HG03159 (cell line): ENCODE measurements around the gene HCFC2.
A peak's percentile ranks its signal among the peaks of the same experiment; 100 is the strongest.
"Not testable (repeated sequence)": the region's sequence is repeated elsewhere in the genome, so short reads cannot be mapped to it uniquely, and the experiment has no call there.

Experiments used
- ATAC-seq: cut with Tn5 transposase; IDR thresholded peaks from one replicate; pipeline ENCODE4 v1.9.1; 2021; ENCODE audit warnings: mild to moderate bottlenecking, moderate library complexity; ENCODE audit not compliant: unreplicated experiment

Gene HCFC2

DNA sequence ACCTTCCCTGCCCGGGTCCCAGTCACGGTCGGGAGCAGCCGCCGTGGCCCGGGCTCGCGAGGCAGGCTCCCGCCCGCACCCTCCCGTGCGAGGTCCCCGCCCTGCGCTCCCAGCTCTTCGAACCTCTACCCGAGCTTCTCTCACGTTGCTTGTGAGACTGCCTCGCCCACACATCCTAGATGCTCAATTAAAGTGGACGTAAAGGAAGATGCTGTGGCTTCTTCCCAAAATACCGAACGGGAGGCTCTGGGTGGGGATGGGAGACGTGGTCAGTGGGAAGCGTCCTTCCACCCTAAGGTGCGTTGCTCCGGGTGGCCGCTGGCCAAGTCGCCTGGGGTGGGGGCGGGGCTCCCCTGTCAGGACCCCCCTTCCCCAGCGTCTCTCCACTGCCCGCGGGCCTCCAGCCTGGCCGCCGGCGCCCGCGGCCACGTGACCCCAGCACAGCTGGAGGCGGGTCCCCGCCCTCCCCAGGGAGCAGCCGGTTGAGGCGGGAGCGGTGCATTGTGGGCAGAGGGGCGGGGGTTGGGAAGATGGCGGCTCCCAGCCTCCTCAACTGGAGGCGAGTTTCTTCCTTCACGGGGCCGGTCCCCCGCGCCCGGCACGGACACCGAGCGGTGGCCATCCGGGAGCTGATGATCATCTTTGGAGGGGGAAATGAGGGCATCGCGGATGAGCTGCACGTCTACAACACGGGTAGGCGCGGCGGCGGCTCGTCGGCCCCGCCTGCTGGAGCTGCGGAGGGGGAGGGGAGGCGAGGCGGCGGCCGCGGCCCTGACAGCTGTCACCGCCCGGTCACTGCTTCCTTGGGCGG is at the start of gene HCFC2:
HCFC2 (plus strand) TSS at position 501 of the 811 bp plus-strand sequence; CDS start at position 531, 30 bp downstream.
- peak; percentile 89 for ATAC-seq

DNA sequence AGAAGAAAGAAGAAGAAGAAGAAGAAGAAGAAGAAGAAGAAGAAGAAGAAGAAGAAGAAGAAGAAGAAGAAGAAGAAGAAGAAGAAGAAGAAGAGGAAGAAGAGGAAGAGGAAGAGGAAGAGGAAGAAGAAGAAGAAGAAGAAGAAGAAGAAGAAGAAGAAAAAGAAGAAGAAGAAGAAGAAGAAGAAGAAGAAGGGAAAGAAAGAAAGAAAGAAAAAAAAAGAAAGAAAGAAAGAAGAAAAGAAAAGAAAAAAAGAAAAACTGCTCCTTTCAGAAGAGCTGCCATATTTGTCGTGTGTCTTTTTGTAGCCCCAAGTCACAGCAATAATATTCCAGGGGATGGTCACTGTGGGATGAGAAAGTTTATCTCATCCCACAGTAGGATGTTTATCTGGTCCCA is 42.5 kb upstream of the HCFC2 start:
- not testable (repeated sequence) for ATAC-seq

GRCh38 chr12:104022786-104023185 is 41.5 kb upstream of the HCFC2 start:
- ATAC-seq = no peak

- no peak for ATAC-seq
These were observed 40.6 kb upstream of the HCFC2 start for GRCh38 chr12:104023710-104024109.

DNA sequence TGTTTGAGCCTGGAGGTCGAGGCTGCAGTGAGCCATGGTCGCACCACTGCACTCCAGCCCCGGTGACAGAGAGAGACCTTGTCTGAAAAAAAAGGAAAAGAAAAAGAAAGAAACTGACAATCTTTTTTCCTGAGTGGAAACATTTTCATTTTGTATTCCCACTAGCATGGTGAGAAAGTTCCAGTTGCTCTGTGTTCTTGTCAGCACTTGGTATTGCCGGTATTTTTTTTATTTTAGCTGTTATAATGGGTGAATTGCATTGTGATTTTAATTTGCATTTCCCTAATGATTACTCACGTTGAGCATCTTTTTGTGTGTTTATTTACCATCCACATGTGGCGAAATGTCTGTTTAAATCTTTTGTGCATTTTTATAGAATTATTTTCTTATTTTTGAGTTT is 40.0 kb upstream of the HCFC2 start:
- no peak for ATAC-seq

DNA sequence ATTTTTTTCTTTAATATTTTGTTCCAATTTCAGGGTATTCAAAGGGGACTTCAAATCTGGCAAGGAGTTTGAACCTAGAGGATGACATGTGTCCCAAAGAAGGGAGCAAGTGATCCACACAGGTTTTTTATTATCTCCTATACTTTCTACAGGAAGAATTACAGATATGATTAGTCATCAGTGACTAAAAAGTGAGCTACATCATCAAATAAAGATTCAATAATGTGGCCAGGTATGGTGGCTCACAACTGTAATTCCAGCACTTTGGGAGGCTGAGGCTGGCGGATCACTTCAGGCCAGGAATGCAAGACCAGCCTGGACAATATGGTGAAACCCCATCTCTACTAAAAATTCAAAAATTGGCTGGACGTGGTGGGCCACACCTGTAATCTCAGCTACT is 38.6 kb upstream of the HCFC2 start:
- ATAC-seq = no peak

DNA sequence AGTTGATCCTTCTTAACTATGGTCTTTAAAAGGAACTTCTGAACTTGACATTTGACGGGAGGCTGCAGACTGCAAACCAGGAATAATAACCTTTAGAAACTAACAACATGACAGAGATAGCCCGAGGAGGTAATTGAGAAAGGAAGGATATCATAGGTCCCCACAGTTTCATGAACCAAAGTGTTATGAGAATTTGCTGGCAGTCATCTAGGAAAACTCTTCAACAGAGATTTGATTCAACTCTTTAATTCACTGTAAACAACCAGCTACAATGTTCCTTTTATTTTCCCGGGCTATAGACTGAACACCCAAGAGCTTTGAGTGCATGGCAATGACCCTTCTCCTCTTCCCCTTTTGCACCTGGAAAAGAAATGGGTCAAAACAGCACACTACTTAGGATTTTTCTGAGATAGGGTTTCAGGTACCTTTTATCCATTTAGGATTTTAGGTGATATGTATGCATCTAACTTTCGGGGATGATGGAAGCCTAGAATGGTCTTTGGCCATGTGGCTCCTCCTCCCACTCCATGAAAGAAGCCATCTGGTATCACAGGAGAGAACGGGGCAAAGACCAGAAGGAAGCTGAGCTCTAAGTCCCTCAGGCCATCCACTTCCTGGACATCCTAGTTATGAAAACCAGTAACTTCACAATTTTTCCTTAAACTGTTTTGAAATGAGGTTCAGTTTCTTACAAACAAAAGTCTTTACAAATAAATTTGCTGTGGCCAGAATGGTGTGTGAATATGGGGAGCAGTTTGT is 37.3 kb upstream of the HCFC2 start:
- no peak for ATAC-seq

- not testable (repeated sequence) for ATAC-seq
These were observed 33.7 kb upstream of the HCFC2 start for GRCh38 chr12:104030596-104030995.

DNA sequence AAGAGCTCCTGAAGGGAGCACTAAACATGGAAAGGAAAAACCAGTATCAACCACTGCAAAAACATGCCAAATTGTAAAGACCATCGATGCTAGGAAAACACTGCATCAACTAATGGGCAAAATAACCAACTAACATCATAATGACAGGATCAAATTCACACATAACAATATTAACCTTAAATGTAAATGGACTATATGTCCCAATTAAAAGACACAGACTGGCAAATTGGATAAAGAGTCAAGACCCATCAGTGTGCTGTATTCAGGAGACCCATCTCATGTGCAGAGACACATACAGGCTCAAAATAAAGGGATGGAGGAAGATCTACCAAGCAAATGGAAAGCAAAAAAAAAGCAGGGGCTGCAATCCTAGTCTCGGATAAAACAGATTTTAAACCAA is 28.2 kb upstream of the HCFC2 start:
- not testable (repeated sequence) for ATAC-seq

DNA sequence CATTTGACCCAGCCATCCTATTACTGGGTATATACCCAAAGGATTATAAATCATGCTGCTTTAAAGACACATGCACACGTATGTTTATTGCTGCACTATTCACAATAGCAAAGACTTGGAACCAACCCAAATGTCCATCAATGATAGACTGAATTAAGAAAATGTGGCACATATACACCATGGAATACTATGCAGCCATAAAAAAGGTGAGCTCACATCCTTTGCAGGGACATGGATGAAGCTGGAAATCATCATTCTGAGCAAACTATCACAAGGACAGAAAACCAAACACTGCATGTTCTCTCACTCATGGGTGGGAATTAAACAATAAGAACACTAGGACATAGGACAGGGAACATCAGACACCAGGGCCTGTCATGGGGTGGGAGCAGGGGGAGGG is 24.6 kb upstream of the HCFC2 start:
- ATAC-seq = not testable (repeated sequence)

- no peak for ATAC-seq
These were observed 21.8 kb upstream of the HCFC2 start for GRCh38 chr12:104042580-104042979.

DNA sequence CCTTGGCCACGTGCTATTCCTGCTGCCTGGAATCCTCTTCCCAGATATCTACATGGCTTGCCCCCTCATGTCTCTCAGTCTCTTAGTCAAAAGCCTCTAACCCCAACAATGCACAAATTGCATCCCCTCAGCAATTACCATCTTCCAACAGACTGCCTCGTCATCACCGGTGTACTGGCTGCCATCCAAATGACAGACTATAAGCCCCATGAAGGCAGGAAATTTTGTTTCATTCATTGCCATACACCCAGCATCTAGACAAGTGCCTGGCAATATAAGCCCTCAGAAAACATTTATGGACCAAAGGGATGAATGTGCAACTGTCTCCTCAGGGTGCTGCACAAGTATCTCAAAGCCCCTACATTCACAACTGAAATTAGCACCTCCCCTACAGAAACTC is 20.2 kb upstream of the HCFC2 start:
- ATAC-seq = no peak

DNA sequence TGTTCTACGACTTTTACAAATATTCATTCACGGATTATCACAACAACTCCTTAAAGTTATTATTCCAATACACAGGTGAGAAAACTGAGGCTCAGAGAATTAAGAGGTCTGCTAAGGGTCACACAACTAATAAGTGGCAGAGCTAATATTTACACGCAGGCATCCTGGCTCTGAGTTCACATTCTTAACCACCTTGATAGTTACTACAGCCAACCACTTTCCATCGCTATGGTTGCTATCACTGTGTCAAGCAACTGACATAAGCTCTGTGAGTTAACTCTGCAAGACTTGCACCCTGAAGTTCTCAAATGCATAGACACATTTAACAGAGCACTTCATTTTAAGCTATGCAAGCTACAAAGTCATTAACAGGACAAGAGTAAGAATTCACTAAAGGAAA is 18.0 kb upstream of the HCFC2 start:
- no peak for ATAC-seq

DNA sequence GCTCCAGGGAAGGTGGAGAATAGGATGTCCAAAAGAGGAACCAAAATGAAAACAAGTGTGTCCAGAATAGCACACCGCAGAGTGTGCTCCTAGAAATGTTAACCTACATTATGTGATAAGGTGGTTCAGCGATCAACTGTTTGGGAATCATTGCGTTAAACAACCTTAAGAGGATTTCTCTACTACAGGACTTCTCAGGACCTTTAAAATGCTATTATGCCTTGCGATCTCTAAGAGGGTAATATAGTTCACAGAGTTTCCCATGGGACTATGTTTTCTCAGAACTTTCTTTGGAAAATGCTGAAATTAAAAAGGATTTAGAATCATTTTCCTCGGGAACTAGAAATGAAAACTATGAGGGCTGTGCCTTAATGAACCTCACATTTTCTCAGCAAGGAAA is 16.2 kb upstream of the HCFC2 start:
- ATAC-seq = no peak

DNA sequence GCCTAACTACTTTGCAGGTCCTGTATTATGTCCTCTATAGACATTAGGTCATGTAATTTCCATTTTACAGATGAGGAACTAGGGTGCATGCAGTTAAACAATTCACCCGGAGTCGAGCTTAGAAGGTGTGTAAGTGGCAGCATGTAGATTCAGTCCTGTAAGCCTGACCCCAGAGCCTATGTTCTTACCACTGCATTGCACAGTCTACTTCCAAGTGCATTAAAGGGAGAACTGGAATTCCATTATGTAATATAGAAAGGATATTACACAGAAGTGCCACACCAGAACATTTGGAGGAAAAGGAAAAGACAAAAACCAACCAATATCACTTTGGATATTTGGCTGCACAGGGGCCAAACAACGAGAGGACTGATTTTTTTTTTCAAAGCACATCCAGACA is 15.5 kb upstream of the HCFC2 start:
- no peak for ATAC-seq

DNA sequence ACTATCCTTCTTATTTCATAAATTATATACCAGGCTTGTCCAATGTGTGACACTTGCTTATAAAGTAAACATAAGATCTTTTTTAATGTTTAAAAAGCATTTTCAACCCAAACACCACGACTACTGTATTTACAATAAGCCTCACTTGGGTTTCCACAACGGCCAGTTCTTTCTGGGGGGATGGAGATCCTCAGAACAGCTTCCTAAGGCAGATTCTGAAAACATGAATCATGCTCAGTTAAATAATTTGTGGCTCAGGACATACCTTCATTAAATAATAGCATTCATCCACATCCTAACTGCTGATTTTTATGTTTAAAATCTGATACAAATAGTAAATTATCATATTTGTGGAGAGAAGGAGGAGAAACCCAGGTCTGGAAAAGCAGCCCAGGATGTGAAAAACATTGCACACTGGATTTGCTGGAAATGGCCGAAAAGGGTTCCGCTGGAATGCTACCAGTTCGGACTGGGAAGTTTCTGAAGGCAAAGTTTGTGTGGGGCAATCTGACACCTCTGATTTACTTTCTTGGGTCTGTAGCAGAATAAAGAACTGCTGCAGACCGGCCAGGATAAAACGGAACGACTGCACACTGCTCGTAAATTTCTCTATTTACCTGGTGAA is 14.9 kb upstream of the HCFC2 start:
- no peak for ATAC-seq

DNA sequence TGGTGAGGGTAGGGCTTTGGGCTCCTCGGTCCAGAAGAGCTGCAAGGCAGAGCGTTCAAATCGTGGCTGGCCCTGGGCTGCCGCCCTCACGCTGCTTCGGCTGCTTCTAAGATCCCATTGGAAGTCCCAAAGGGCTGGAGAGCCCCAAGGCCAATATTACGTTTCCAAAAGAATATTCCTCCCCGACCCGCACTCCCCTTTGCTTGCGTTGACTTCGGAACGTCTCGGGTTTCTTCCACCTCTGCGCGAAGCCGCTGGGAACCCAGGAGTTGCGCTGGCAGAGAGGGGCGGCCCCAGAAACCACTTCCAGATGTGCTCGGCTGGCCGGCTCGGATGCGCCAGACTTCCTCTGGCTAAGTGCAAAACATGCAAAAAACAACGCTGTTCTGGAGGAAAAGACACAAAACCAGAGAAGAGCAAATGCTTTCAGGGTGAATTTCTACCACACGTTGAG is 14.4 kb upstream of the HCFC2 start, which contains the start of gene GLT8D2:
GLT8D2 (minus strand) TSS at position 285 of the 454 bp plus-strand sequence. CDS start 30,539 bp downstream, outside the sequence.
- no peak for ATAC-seq

- ATAC-seq = no peak
These were observed 13.9 kb upstream of the HCFC2 start for GRCh38 chr12:104050436-104050835.

GRCh38 chr12:104054681-104055346 is 9.5 kb upstream of the HCFC2 start:
- ATAC-seq = no peak

DNA sequence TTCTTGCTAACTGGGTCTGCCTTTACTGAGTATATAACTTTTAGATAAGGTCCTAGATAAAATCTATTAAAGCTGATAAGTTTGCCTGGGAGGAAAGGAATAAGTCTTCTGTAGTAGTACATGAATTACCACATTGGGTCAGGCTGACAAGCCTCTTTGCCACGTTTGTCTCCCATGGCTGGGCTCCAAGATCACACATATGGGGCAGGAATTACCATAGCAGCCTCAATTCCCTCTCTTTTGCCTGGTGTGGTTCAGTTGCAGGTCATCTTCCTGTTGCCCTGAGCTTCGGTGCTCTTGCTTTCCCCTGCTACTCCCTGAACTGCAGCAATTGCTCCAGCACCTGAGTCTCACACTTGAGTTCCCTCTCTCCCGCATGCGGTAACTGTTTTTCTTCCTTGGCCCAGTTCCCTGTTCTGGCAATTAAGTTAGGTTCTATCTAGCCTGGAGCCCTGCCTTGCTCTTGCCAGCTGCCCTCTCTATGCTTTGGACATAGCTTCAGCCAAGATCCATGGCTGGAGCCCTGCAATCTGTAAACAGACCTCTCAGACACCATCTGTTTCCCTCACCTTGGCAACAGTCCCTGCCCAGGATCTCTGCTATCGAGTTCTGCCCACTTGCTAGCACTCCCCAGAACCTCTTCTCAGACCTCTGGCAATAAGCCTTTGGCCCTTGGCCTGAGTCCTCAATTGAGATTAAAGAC is 8.5 kb upstream of the HCFC2 start:
- no peak for ATAC-seq
